ENCODE results near the gene ENPP5. TPM values are rescaled to one million over a fixed set of nuclear protein-coding genes. Genes with fewer than 3 reads are reported as not detected.

Gene ENPP5, protein sequence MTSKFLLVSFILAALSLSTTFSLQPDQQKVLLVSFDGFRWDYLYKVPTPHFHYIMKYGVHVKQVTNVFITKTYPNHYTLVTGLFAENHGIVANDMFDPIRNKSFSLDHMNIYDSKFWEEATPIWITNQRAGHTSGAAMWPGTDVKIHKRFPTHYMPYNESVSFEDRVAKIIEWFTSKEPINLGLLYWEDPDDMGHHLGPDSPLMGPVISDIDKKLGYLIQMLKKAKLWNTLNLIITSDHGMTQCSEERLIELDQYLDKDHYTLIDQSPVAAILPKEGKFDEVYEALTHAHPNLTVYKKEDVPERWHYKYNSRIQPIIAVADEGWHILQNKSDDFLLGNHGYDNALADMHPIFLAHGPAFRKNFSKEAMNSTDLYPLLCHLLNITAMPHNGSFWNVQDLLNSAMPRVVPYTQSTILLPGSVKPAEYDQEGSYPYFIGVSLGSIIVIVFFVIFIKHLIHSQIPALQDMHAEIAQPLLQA
- total RNA-seq, result not detected in 2 replicates

DNA sequence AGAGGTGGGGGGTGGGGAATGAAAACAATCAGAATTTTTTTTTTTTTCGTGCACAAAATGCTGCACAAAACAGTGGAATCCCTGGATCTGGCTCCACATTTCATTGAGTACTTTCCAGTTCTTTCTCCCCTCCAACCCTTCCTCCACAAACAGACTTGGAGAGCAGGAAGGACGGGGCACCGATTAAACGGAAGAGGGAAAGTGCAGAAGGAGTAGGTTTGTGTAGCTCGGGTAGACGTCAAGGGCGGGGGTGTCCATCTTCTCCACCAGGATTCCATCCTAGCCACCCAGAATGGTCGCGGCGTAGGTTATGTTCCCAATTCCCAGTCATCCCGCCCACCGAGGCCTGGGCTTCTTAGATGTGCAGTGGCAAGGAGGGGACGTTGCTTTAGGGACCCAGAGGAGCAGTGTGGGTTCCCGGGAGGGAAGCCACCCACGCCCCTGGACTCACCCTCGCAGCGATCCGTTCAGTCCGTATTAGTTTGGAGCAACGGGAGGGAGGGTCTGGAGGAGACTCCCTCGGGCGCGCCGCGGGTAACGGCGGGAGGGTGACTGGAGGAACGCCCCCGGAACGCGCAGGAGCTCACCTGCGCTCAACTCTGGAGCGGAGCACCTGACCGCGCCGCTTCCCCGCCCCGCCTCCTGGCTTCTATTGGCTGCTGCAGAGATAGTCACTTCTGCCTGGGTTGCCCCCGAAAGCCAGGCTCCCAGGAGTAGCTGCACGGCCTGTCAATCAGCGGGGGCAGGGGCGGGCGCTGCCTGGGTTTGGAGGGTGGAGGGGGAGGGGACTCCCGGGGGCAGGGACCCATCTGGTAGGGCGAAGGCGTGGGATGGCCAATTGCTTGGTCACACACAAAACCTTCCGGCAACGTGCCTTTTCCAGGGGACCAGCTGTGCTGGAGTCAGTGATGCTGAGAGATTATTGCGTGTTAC is at the start of gene ENPP5:
TSS of gene ENPP5 (minus strand) at position 624 of the 933 bp plus-strand sequence. CDS start 2,718 bp downstream, outside the sequence.

DNA sequence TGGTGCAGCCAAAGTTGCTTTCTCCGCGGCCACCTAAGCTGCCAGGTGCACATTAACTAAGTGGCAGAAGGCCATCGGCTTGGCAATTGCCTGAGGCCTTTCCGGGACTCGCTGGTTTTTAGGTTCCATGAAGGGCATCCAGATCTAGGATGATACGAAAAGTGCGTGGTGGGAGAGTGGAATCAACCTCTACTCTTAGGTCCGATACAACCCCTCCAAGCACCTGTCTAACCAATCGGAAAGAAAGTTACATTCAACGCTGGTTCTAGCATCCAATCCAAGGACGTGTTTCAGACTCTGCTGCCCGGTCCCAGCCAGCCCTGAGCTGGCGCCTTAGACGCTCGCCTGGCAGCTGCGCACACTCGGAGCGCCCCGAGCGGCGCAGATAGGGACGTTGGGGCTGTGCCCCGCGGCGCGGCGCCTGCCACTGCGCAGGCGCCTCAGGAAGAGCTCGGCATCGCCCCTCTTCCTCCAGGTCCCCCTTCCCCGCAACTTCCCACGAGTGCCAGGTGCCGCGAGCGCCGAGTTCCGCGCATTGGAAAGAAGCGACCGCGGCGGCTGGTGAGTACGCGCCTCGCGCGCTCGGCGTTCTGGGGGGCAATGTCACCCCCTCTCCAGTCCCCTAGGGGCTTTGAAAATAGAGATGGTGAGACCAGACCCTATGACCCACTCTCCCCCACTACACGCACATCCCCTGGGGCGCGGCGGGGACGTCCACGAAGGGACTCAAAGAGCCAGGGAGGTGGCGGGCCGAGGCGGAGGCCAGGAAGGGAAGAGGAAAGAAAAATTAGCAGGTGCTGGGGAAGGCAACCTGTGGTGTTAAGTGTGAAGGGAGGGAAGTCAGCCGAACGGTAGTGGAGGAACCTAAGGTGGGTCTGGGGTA is 40.9 kb downstream of the ENPP5 start, which contains the start of gene ENPP4:
TSS of gene ENPP4 (plus strand) at position 361 of the 883 bp plus-strand sequence. CDS start 9,595 bp downstream, outside the sequence.

Other genes starting within 250 kb of the ENPP5 start
- not detected in 2 replicates for gene CLIC5, start 155.1 kb downstream of the ENPP5 start, total RNA-seq
- 1.8 and 2.4 TPM in 2 replicates for gene ENPP4, start 41.0 kb downstream of the ENPP5 start, total RNA-seq

All from endothelial cell of coronary artery (primary cell).